Fibroblast of mammary gland (primary cell): ENCODE results near the gene RFC1.
"Not testable (repeated sequence)": the region's sequence is repeated elsewhere in the genome, so short reads cannot be mapped to it uniquely, and the experiment has no call there.

Source experiments
- DNase-seq: peaks from one replicate; pipeline ENCODE4 v3.0.0-alpha.2; 2010; ENCODE audit warnings: low read depth
- H3K4me3 ChIP-seq: 2 replicates; pipeline ENCODE4 v1.5.1; 2011; ENCODE audit warnings: low read depth, mild to moderate bottlenecking, low read length, moderate library complexity; ENCODE audit not compliant: control insufficient read depth
- TF ChIP-seq, protein P1 (sequence below): conservative IDR thresholded peaks from 2 replicates; pipeline ENCODE4 v1.5.1; 2011; ENCODE audit warnings: low read depth, low read length, inconsistent platforms; ENCODE audit not compliant: control insufficient read depth, insufficient read depth

The RFC1 gene

DNA sequence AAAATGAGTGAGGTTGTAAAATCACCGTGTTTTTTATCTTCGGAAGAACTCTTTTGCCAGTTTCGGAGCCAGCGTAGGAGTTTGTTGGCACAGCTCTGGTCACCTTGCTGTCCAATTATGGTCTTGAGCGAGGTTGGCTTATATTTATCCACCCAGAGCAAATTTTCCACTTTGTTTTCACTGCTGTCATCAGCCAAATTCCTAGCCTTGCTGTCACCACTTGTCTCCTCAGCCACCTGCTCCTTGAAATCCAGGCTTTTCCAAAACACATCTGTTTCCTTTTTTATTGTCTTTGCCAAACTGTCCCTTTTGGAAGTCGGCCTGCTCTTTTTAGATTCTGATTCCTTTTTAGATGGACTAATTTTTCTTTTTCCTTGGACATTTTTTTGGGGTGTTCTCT lies 57.6 kb downstream of the RFC1 start:
- H3K4me3 ChIP-seq, result no peak overlapping the region
- TF ChIP-seq, protein P1, sequence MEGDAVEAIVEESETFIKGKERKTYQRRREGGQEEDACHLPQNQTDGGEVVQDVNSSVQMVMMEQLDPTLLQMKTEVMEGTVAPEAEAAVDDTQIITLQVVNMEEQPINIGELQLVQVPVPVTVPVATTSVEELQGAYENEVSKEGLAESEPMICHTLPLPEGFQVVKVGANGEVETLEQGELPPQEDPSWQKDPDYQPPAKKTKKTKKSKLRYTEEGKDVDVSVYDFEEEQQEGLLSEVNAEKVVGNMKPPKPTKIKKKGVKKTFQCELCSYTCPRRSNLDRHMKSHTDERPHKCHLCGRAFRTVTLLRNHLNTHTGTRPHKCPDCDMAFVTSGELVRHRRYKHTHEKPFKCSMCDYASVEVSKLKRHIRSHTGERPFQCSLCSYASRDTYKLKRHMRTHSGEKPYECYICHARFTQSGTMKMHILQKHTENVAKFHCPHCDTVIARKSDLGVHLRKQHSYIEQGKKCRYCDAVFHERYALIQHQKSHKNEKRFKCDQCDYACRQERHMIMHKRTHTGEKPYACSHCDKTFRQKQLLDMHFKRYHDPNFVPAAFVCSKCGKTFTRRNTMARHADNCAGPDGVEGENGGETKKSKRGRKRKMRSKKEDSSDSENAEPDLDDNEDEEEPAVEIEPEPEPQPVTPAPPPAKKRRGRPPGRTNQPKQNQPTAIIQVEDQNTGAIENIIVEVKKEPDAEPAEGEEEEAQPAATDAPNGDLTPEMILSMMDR, result no peak
- no peak for DNase-seq

DNA sequence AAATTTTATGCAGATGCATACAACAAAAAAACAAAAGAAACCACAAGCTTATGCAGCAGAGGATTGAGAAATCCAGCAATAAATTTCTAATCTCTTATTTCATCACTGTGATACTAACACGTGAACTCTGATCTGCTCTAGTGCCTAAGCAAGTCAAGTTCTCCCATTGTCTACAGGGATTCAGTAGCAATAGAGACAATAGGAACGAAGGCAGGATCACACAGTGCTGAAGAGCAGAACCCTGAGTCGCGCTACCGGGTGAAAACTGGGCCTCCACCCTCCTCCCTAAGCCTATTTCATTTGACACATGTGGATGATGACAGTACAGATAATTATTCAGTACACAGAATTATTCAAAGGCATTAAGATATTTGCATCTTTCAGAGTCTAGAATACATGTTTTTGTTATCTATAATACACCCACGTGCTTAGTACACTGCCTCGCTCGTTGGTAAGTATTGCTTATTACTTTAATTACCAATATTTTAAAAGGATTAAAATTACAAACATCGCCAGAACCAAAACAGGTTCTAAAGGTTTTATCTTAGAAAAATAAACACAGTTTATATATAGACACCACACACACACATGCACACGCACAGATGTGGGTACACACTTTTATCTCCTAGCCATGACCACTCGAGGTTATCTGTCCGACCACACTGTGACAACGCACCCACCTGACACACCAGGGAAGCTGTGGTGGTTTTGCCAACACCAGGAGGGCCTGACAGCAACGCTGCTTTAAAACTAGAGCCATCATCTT lies 60.1 kb downstream of the RFC1 start:
- no peak overlapping the region for H3K4me3 ChIP-seq
- TF ChIP-seq, protein P1, result no peak
- DNase-seq, result peak; percentile 31

DNA sequence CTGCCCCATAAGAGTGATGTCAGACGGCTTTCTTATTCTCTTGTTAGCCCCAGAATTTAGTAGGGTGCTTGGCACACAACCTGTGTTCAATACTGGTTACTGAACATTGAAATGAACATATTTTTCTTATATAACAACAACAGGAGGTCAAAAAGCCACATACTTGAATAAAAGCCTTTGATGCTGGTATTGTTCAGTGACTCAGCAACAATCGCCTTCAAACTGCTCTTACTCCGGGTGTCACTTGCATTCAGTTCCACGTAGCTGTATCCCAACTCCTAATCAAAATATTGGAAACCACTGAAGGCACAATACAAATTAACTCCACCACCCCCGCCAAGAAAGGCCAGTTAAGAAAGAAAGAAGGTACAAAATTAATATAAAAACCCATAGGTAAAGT lies 61.5 kb downstream of the RFC1 start:
- TF ChIP-seq, protein P1, result no peak
- no peak for DNase-seq

GRCh38 chr4:39303871-39304270 lies 62.3 kb downstream of the RFC1 start:
- TF ChIP-seq, protein P1, result no peak
- H3K4me3 ChIP-seq, result no peak overlapping the region
- no peak for DNase-seq

More for the DNA sequence above, 61.5 kb downstream of the RFC1 start:
- H3K4me3 ChIP-seq, result no peak overlapping the region

GRCh38 chr4:39302901-39303300 lies 63.3 kb downstream of the RFC1 start:
- TF ChIP-seq, protein P1, result no peak
- H3K4me3 ChIP-seq, result no peak overlapping the region
- no peak for DNase-seq

- no peak for DNase-seq
- no peak overlapping the region for H3K4me3 ChIP-seq
- TF ChIP-seq, protein P1, result no peak
Measured at GRCh38 chr4:39295784-39296183, 70.4 kb downstream of the RFC1 start.

DNA sequence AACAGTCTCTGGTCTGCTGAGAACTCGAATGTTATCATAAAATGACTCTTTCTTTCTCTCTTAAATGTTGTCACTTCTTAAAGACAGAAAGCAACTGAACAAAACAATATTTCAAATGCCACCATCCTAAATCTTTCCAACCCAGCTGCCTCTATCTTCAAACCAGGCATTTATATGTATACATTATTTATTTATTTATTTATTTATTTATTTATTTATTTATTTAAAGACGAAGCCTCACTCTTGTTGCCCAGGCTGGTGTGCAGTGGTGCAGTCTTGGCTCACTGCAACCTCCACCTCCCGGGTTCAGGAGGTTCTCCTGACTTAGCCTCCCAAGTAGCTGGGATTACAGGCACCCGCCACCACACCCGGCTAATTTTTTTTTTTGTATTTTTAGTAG lies 73.7 kb downstream of the RFC1 start:
- not testable (repeated sequence) for H3K4me3 ChIP-seq, DNase-seq
